HepG2 (cell line): ENCODE results near the gene STKLD1. TPM values are rescaled to one million over a fixed set of nuclear protein-coding genes. Genes with fewer than 3 reads are reported as not detected.

ENCODE experiments used
- ATAC-seq: fragments of 200-7000 bp; cut with Tn5 transposase; 3 replicates; pipeline ENCODE4 v1.9.1; 2020; ENCODE audit warnings: mild to moderate bottlenecking, moderate library complexity
- BruUV-seq: library from RNA; stranded (reverse); fragments of 400-500 nt; replicated peaks from 2 replicates; lab custom pipeline; 2021; lab: Mats Ljungman, UMichigan
- CTCF ChIA-PET: fragments of 300-600 bp; formaldehyde crosslinking; extraction: SDS; loops from one replicate; lab custom pipeline; 2021; ENCODE audit warnings: low total read pairs, inconsistent platforms, low intra/inter-chr PET ratio; lab: Yijun Ruan, JAX
- POLR2A ChIA-PET: fragments of 350-600 bp; sonication (Branson Sonifier 250); formaldehyde crosslinking; loops from one replicate; lab custom pipeline; 2020; ENCODE audit warnings: antibody characterized with exemption, inconsistent platforms; lab: Yijun Ruan, JAX
- DNase-seq: peaks from one replicate; pipeline ENCODE4 v3.0.0-alpha.2; 2015; ENCODE audit warnings: low spot score
- FAIRE-seq: peaks from 3 replicates; lab custom pipeline; 2011; peaks lifted over from hg19 to GRCh38; lab: Jason Lieb, UNC
- H2AFZ ChIP-seq: one replicate; pipeline ENCODE4 v1.6.1; 2011; ENCODE audit warnings: low read length, inconsistent platforms
- H3K27ac ChIP-seq: fragments of 300-600 bp; 3 replicates; pipeline ENCODE4 v1.8.0; 2011; ENCODE audit warnings: mixed run types, mild to moderate bottlenecking, mixed read lengths, low read length, inconsistent platforms; ENCODE audit not compliant: insufficient read depth; ENCODE audit errors: extremely low read length
- H3K27me3 ChIP-seq, 2 experiments: fragments of 200-600 bp in 1 of 2; 2 replicates in 1 of 2; 3 replicates in 1 of 2; pipeline versions ENCODE4 v1.6.0 to v1.8.0; 2011; ENCODE audit warnings: low read length in 2 of 2, mild to moderate bottlenecking in 2 of 2, moderate library complexity in 2 of 2, inconsistent platforms in 1 of 2; ENCODE audit not compliant: insufficient read depth in 2 of 2, control insufficient read depth in 1 of 2
- H3K36me3 ChIP-seq, 2 experiments: fragments of 200-600 bp in 1 of 2; replicated peaks in 1 of 2; 2 replicates in 1 of 2; 3 replicates in 1 of 2; pipeline versions ENCODE4 v1.5.1 to v1.8.0; 2011; ENCODE audit warnings: low read length in 2 of 2, inconsistent platforms in 1 of 2; ENCODE audit not compliant: insufficient read depth in 2 of 2, control insufficient read depth in 1 of 2
- H3K4me1 ChIP-seq: 2 replicates; pipeline ENCODE4 v1.5.1; 2012; ENCODE audit warnings: low read length, inconsistent platforms; ENCODE audit not compliant: insufficient read depth
- H3K4me2 ChIP-seq: 2 replicates; pipeline ENCODE4 v1.6.0; 2011; ENCODE audit warnings: low read depth, low read length, inconsistent platforms
- H3K4me3 ChIP-seq, 3 experiments: fragments of 200-600 bp in 1 of 3; sonication (generic), shearing (Covaris generic) in 1 of 3; replicated peaks in 1 of 3; 2 replicates each; pipeline ENCODE4 v1.5.1; 2011 to 2016; ENCODE audit warnings: low read length in 3 of 3, inconsistent platforms in 2 of 3, low read depth in 2 of 3, mild to moderate bottlenecking in 2 of 3, control low read depth in 1 of 3, mixed read lengths in 1 of 3; ENCODE audit not compliant: insufficient read depth in 1 of 3
- H3K79me2 ChIP-seq: one replicate; pipeline ENCODE4 v1.6.1; 2011; ENCODE audit warnings: low read length, inconsistent platforms; ENCODE audit not compliant: insufficient read depth
- H3K9ac ChIP-seq: 2 replicates; pipeline ENCODE4 v1.6.0; 2011; ENCODE audit warnings: mild to moderate bottlenecking, low read depth, low read length, inconsistent platforms; ENCODE audit not compliant: insufficient read depth
- H3K9me3 ChIP-seq: 2 replicates; pipeline ENCODE4 v1.5.1; 2012; ENCODE audit warnings: mild to moderate bottlenecking, low read length
- H4K20me1 ChIP-seq: 2 replicates; pipeline ENCODE4 v1.6.0; 2011; ENCODE audit warnings: inconsistent platforms, mild to moderate bottlenecking, low read length, moderate library complexity; ENCODE audit not compliant: insufficient read depth
- NFAT5 ChIP-seq: sonication (generic); formaldehyde crosslinking; IDR thresholded peaks from 2 replicates; pipeline ENCODE4 v1.4.0; 2020; ENCODE audit warnings: missing genetic modification reagents
- WIZ ChIP-seq: sonication (generic); formaldehyde crosslinking; IDR thresholded peaks from 2 replicates; pipeline ENCODE4 v1.5.1; 2020; ENCODE audit warnings: mild to moderate bottlenecking, missing genetic modification reagents
- ZNF567 ChIP-seq: sonication (generic); formaldehyde crosslinking; IDR thresholded peaks from 2 replicates; pipeline ENCODE4 v1.8.1; 2023; ENCODE audit warnings: mild to moderate bottlenecking, missing genetic modification reagents, borderline replicate concordance
- WGBS: methylation state at CpG from one replicate; pipeline ENCODE4 v1.1.6; 2017; ENCODE audit warnings: low lambda C conversion rate; 5-methylcytosine and 5-hydroxymethylcytosine counted together
- in situ Hi-C: cut with HindIII; loops from 2 replicates; pipeline ENCODE4 v1.10.0; 2017; ENCODE audit warnings: low pct_unique_long_range_greater_than_20kb; ENCODE audit not compliant: extremely low pct_ligation_motif_present
- intact Hi-C: fragments of 100-400 bp; cut with micrococcal nuclease; formaldehyde crosslinking; loops from one replicate; pipeline ENCODE4 v1.10.0; 2022; ENCODE audit not compliant: unreplicated experiment
- polyA plus RNA-seq, 8 experiments: library from polyadenylated mRNA; depleted of rRNA in 3 of 8; stranded (reverse) in 7 of 8; unstranded in 1 of 8; fragments of >200 nt; fragmentation: Illumina TruSeq in 4 of 8; extraction: Trizol in 4 of 8; gene quantifications; 2 replicates each; pipeline versions ENCODE4 v1.2.1 to v1.2.3, GENCODE V29; 2011 to 2016; ENCODE audit warnings: low read depth in 4 of 8, missing spikeins in 1 of 8, mixed read lengths in 1 of 8; ENCODE audit not compliant: insufficient read depth in 1 of 8
- total RNA-seq, 5 experiments: library from RNA; depleted of rRNA; stranded (reverse); fragments of >200 nt; fragmentation: Illumina TruSeq; extraction: Trizol; gene quantifications; 2 replicates each; pipeline ENCODE4 v1.2.3, GENCODE V29; 2016; ENCODE audit warnings: low read depth in 1 of 5

The STKLD1 gene
- total and polyA plus RNA-seq, 2 of the 13 experiments (the other 11 are each of a cell fraction or from before 2014, with no cell fraction given) = 1.5 to 2.2 TPM

- no TSS peak for BruUV-seq
- Histone ChIP-seq H3K79me2 (no peaks in the 10 kb centered on the region), H3K4me2 (peak overlapping the region; percentile 78), H3K27ac (no peak overlapping the region), H4K20me1 (no peaks in the 10 kb centered on the region), H3K9me3 (peaks cover 10% of the 10 kb centered on the region; the same call in 1 of the 2 replicates), H3K4me1 (peaks cover 68% of the 10 kb centered on the region), H3K4me3 (peak overlapping the region in 1 of 3 experiments; percentile 52; a peak in 1 of 6 replicates), H3K27me3 (no peaks in the 10 kb centered on the region), H2AFZ (no peak overlapping the region), H3K9ac (no peak overlapping the region; the same call in 1 of the 2 replicates), H3K36me3 (no peaks in the 10 kb centered on the region)
- CTCF ChIA-PET = no interaction called here
- no peak for DNase-seq
- whole genome bisulfite sequencing = 82% methylated on average over 7 of the region's 14 CpGs
- in situ Hi-C loops (no loop called here), intact Hi-C loops (no loop called here)
- FAIRE-seq = no peak
- ATAC-seq = no peak
- POLR2A ChIA-PET = interaction anchor here (0.9 to 3.7 kb wide), 7 partner anchors 9 to 74 kb away, joined by 4 to 18 read pairs (median 5); partner anchors contain the start of genes MED22, RPL7A, STKLD1 and SURF1
- TF ChIP-seq WIZ = 0 out of 2 replicates have a peak, but pooled peaks have one; percentile 12
- no peak for TF ChIP-seq NFAT5 (CRISPR knock-in tag)
- 0 out of 2 replicates have a peak, but pooled peaks have one; percentile 3 for TF ChIP-seq ZNF567 (CRISPR knock-in tag)
These were observed 9.3 kb downstream of the STKLD1 start for GRCh38 chr9:133385452-133385851.
